NT2/D1 (cell line): ENCODE results near the gene HNF1A.

Experiments
- DNase-seq: peaks from one replicate; pipeline ENCODE4 v3.0.0-alpha.2; 2011; ENCODE audit warnings: low read depth, low spot score
- H3K27me3 ChIP-seq: 2 replicates; pipeline ENCODE4 v1.6.0; 2011; ENCODE audit warnings: mild to moderate bottlenecking; ENCODE audit not compliant: insufficient read length, insufficient read depth
- H3K36me3 ChIP-seq: 2 replicates; pipeline ENCODE4 v1.6.1; 2011; ENCODE audit warnings: mild to moderate bottlenecking, low read length, mixed read lengths; ENCODE audit not compliant: insufficient read depth, insufficient read length
- H3K4me1 ChIP-seq: 2 replicates; pipeline ENCODE4 v1.5.1; 2011; ENCODE audit not compliant: insufficient read depth, insufficient read length
- H3K4me3 ChIP-seq: 2 replicates; pipeline ENCODE4 v1.5.1; 2011; ENCODE audit warnings: low read depth; ENCODE audit not compliant: insufficient read length
- H3K9ac ChIP-seq: 2 replicates; pipeline ENCODE4 v1.6.0; 2011; ENCODE audit warnings: low read depth; ENCODE audit not compliant: insufficient read length
- H3K9me3 ChIP-seq: 2 replicates; pipeline ENCODE4 v1.5.1; 2011; ENCODE audit warnings: mild to moderate bottlenecking, low read length; ENCODE audit not compliant: insufficient read depth
- SUZ12 ChIP-seq: IDR thresholded peaks from 2 replicates; pipeline ENCODE4 v1.6.1; 2011; ENCODE audit not compliant: insufficient read length, insufficient read depth; ENCODE audit errors: extremely low read depth
- YY1 ChIP-seq: IDR thresholded peaks from 2 replicates; pipeline ENCODE4 v1.6.1; 2011; ENCODE audit not compliant: insufficient read length, insufficient read depth
- ZNF274 ChIP-seq: IDR thresholded peaks from 2 replicates; pipeline ENCODE4 v1.6.1; 2011; ENCODE audit warnings: mild to moderate bottlenecking, low read depth, low read length

Gene HNF1A

GRCh38 chr12:120960657-120961056 lies 17.7 kb upstream of the HNF1A start:
- Histone ChIP-seq H3K9ac (no peak overlapping the region), H3K36me3 (no peaks in the 10 kb centered on the region), H3K4me3 (no peak overlapping the region), H3K27me3 (no peaks in the 10 kb centered on the region), H3K4me1 (peaks cover 2% of the 10 kb centered on the region), H3K9me3 (no peaks in the 10 kb centered on the region)
- no peak for DNase-seq
- no peak for TF ChIP-seq YY1
- no peak for TF ChIP-seq SUZ12
- TF ChIP-seq ZNF274: no peak

DNA sequence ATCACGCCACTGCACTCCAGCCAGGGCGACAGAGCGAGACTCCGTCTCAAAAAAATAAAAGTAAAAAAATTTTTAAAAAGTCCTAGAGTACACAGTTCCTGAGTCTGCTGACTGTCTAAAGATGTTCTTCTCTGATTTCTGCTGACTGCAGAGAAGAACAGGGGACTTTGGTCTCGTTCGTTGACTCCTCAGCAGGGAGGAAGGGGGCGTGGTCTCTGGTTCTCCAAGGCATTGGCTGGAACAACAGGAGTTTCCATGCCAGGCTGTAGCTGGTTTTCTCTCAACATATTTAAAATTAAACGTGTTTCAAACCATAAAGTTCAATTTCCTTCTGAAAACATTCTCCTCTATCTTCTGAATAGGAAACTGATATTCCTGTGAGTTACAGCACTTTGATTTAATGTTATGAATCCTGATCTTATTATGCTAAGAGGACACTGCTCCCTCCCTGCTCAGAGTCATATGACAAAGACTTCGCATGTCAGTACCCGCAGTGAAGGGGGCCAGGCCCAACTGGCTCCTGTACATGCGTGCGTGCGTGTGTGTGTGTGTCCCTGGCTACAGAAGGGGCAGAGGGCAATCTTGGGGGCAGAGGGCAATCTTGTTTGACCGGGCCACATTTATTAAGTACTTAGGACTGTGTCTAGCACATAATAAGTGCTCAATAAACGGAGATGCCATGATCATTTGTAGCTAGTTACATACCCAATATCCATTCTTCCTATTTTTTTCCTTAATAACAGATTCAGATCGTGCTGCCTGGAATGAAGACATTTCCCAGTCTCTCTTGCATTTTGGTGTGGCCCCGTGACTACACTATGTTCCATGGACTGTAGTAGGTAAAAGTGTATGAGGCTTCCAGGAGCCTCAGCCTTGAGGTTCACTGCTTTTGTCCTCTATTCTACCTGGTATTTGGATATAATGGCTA lies 16.5 kb upstream of the HNF1A start:
- no peak overlapping the region for H3K4me3 ChIP-seq
- no peaks in the 10 kb centered on the region for H3K36me3 ChIP-seq
- TF ChIP-seq ZNF274: no peak
- peak; percentile 23 for DNase-seq
- H3K9me3 ChIP-seq: no peaks in the 10 kb centered on the region
- H3K4me1 ChIP-seq: peaks cover 5% of the 10 kb centered on the region
- no peak overlapping the region for H3K9ac ChIP-seq
- H3K27me3 ChIP-seq: no peaks in the 10 kb centered on the region

- Histone ChIP-seq H3K4me3 (no peak overlapping the region), H3K9ac (no peak overlapping the region), H3K36me3 (no peaks in the 10 kb centered on the region), H3K9me3 (no peaks in the 10 kb centered on the region), H3K4me1 (peaks cover 5% of the 10 kb centered on the region), H3K27me3 (no peaks in the 10 kb centered on the region)
- DNase-seq: no peak
- TF ChIP-seq ZNF274 (no peak), SUZ12 (no peak), YY1 (no peak)
Observed at GRCh38 chr12:120962532-120963020, 15.8 kb upstream of the HNF1A start.

GRCh38 chr12:120964298-120964697 lies 14.0 kb upstream of the HNF1A start:
- TF ChIP-seq ZNF274 (no peak), YY1 (no peak), SUZ12 (no peak)

DNA sequence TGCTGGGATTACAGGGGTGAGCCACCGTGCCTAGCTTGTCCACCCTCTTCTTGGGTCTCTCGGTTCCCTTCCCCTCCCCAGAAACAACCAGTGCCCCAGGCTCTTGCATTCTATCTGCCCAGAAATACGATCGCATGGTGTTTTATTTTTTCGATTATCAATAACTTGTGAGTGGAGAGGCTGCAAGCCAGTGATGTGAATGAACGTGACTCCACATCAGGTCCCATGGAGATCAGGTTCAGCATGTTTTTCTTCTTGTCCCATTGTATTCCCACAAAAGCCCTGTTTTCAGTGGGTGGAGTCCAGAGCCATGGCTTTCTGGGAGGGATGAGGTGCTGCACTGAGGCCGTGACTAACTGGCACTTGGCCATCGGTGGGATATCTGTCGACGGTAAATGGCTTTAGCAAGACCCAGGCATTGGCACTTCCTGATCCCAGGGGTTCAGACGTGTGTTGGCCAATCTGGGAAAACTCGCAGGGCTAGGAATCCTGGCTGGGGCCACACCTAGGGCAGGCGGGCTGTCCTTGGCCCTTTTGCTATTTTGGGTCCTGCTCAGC lies 12.7 kb upstream of the HNF1A start:
- no peak for DNase-seq
- Histone ChIP-seq H3K9ac (no peak overlapping the region), H3K36me3 (no peaks in the 10 kb centered on the region), H3K4me1 (peaks cover 8% of the 10 kb centered on the region), H3K4me3 (no peak overlapping the region), H3K9me3 (no peaks in the 10 kb centered on the region), H3K27me3 (no peaks in the 10 kb centered on the region)
- TF ChIP-seq YY1 (no peak), ZNF274 (no peak), SUZ12 (no peak)

More at GRCh38 chr12:120964298-120964697, 14.0 kb upstream of the HNF1A start:
- H3K27me3 ChIP-seq: no peaks in the 10 kb centered on the region
- DNase-seq: no peak
- no peak overlapping the region for H3K4me3 ChIP-seq
- peaks cover 8% of the 10 kb centered on the region for H3K4me1 ChIP-seq
- no peaks in the 10 kb centered on the region for H3K36me3 ChIP-seq
- no peak overlapping the region for H3K9ac ChIP-seq
- no peaks in the 10 kb centered on the region for H3K9me3 ChIP-seq

DNA sequence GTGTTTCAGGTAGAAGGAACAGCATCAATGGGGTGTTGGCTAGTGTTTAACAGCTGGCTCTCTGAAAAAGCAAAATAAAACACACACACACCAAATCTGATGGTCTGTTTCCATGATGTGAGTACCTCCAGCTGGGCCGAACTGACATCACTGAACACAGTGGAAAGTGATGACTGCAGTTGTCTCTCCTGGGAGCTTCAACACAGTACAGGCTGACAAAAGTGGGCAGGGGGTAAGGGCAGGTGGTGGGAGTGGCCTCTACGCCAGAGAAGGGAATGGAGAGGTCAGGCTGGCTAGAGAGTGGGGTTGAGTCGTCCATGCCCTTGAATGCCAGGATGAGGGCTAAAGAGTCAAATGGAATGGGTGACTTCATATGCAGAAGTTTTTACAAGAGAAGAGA lies 8.0 kb upstream of the HNF1A start:
- no peak for DNase-seq
- Histone ChIP-seq H3K36me3 (no peaks in the 10 kb centered on the region), H3K27me3 (no peaks in the 10 kb centered on the region), H3K9me3 (no peaks in the 10 kb centered on the region), H3K4me3 (no peak overlapping the region), H3K4me1 (peaks cover 10% of the 10 kb centered on the region), H3K9ac (no peak overlapping the region)
- no peak for TF ChIP-seq SUZ12
- TF ChIP-seq YY1: no peak
- no peak for TF ChIP-seq ZNF274

GRCh38 chr12:120971299-120972180 lies 6.8 kb upstream of the HNF1A start:
- Histone ChIP-seq H3K9me3 (no peaks in the 10 kb centered on the region), H3K4me1 (peaks cover 6% of the 10 kb centered on the region), H3K27me3 (no peaks in the 10 kb centered on the region), H3K9ac (no peak overlapping the region), H3K36me3 (no peaks in the 10 kb centered on the region), H3K4me3 (no peak overlapping the region)
- TF ChIP-seq SUZ12 (no peak), YY1 (no peak), ZNF274 (no peak)
- peak; percentile 43 for DNase-seq
